Measurements from ENCODE around the gene ANKRA2. TPM values are rescaled to one million over a fixed set of nuclear protein-coding genes. Genes with fewer than 3 reads are reported as not detected.
"Not testable (repeated sequence)": the region's sequence is repeated elsewhere in the genome, so short reads cannot be mapped to it uniquely, and the experiment has no call there.

ANKRA2 gene
- total RNA-seq, 3 donors from 2014 or later = 5.5 to 9.8 (median 7.4) TPM

- Mint-ChIP-seq H3K4me3 (no peak overlapping the region), H3K27me3 (ENCODE audit: low read depth) (peaks cover 24% of the 10 kb centered on the region), H3K4me1 (ENCODE audit: low read depth) (no peaks in the 10 kb centered on the region), H3K9me3 (no peaks in the 10 kb centered on the region), H3K36me3 (ENCODE audit: insufficient read depth) (no peaks in the 10 kb centered on the region)
- DNase-seq (no peak), ATAC-seq (no peak)
These were observed 33.2 kb downstream of the ANKRA2 start for GRCh38 chr5:73532195-73532594.

GRCh38 chr5:73531356-73531755, 34.1 kb downstream of the ANKRA2 start:
- Mint-ChIP-seq H3K9me3 (no peaks in the 10 kb centered on the region), H3K4me3 (no peak overlapping the region), H3K27me3 (ENCODE audit: low read depth) (peaks cover 24% of the 10 kb centered on the region), H3K36me3 (ENCODE audit: insufficient read depth) (no peaks in the 10 kb centered on the region), H3K4me1 (ENCODE audit: low read depth) (no peaks in the 10 kb centered on the region)
- ATAC-seq (no peak), DNase-seq (no peak)

GRCh38 chr5:73529081-73529480, 36.4 kb downstream of the ANKRA2 start:
- no peak for ATAC-seq
- Mint-ChIP-seq H3K4me3 (no peak overlapping the region), H3K27me3 (ENCODE audit: low read depth) (peaks cover 24% of the 10 kb centered on the region), H3K4me1 (ENCODE audit: low read depth) (no peaks in the 10 kb centered on the region), H3K36me3 (ENCODE audit: insufficient read depth) (no peaks in the 10 kb centered on the region), H3K9me3 (no peaks in the 10 kb centered on the region)
- DNase-seq = no peak

GRCh38 chr5:73528248-73528647, 37.2 kb downstream of the ANKRA2 start:
- Mint-ChIP-seq H3K9me3 (no peaks in the 10 kb centered on the region), H3K27me3 (ENCODE audit: low read depth) (peaks cover 18% of the 10 kb centered on the region), H3K4me1 (ENCODE audit: low read depth) (no peaks in the 10 kb centered on the region), H3K4me3 (no peak overlapping the region), H3K36me3 (ENCODE audit: insufficient read depth) (no peaks in the 10 kb centered on the region)
- no peak for ATAC-seq
- no peak for DNase-seq

- H3K4me3 Mint-ChIP-seq = no peak overlapping the region
- no peaks in the 10 kb centered on the region for H3K4me1 Mint-ChIP-seq (ENCODE audit: low read depth)
- ATAC-seq = no peak
- peaks cover 11% of the 10 kb centered on the region for H3K27me3 Mint-ChIP-seq (ENCODE audit: low read depth)
- no peaks in the 10 kb centered on the region for H3K9me3 Mint-ChIP-seq
- no peaks in the 10 kb centered on the region for H3K36me3 Mint-ChIP-seq (ENCODE audit: insufficient read depth)
- DNase-seq = no peak
These were observed 39.7 kb downstream of the ANKRA2 start for GRCh38 chr5:73525606-73526203.

- DNase-seq (no peak), ATAC-seq (no peak)
- Mint-ChIP-seq H3K36me3 (ENCODE audit: insufficient read depth) (no peaks in the 10 kb centered on the region), H3K4me3 (no peak overlapping the region), H3K9me3 (no peaks in the 10 kb centered on the region), H3K4me1 (ENCODE audit: low read depth) (peaks cover 6% of the 10 kb centered on the region), H3K27me3 (ENCODE audit: low read depth) (peaks cover 7% of the 10 kb centered on the region)
These were observed 41.6 kb downstream of the ANKRA2 start for GRCh38 chr5:73523861-73524260.

- Mint-ChIP-seq H3K9me3 (no peaks in the 10 kb centered on the region), H3K4me3 (no peak overlapping the region), H3K36me3 (ENCODE audit: insufficient read depth) (no peaks in the 10 kb centered on the region), H3K27me3 (ENCODE audit: low read depth) (peaks cover 6% of the 10 kb centered on the region), H3K4me1 (ENCODE audit: low read depth) (peaks cover 6% of the 10 kb centered on the region)
- ATAC-seq (no peak), DNase-seq (no peak)
These were observed 42.5 kb downstream of the ANKRA2 start for GRCh38 chr5:73522989-73523388.

GRCh38 chr5:73519531-73520283, 45.7 kb downstream of the ANKRA2 start:
- Mint-ChIP-seq H3K36me3 (ENCODE audit: insufficient read depth) (no peaks in the 10 kb centered on the region), H3K4me3 (peak overlapping the region; percentile 2), H3K27me3 (ENCODE audit: low read depth) (no peaks in the 10 kb centered on the region), H3K4me1 (ENCODE audit: low read depth) (peaks cover 6% of the 10 kb centered on the region), H3K9me3 (no peaks in the 10 kb centered on the region)
- ATAC-seq (peak; percentile 98 to 99), DNase-seq (peak; percentile 52)

GRCh38 chr5:73515232-73515631, 50.2 kb downstream of the ANKRA2 start:
- DNase-seq (no peak), ATAC-seq (no peak)
- H3K4me3 Mint-ChIP-seq = no peak overlapping the region
- peaks cover 6% of the 10 kb centered on the region for H3K4me1 Mint-ChIP-seq (ENCODE audit: low read depth)
- H3K36me3 Mint-ChIP-seq (ENCODE audit: insufficient read depth) = no peaks in the 10 kb centered on the region
- no peaks in the 10 kb centered on the region for H3K27me3 Mint-ChIP-seq (ENCODE audit: low read depth)
- no peaks in the 10 kb centered on the region for H3K9me3 Mint-ChIP-seq

- Mint-ChIP-seq H3K27me3 (ENCODE audit: low read depth) (no peaks in the 10 kb centered on the region), H3K4me1 (ENCODE audit: low read depth) (peaks cover 2% of the 10 kb centered on the region), H3K36me3 (ENCODE audit: insufficient read depth) (peaks cover 2% of the 10 kb centered on the region), H3K9me3 (no peaks in the 10 kb centered on the region), H3K4me3 (no peak overlapping the region)
- ATAC-seq (no peak), DNase-seq (no peak)
These were observed 51.0 kb downstream of the ANKRA2 start for GRCh38 chr5:73514418-73514817.

- Mint-ChIP-seq H3K36me3 (ENCODE audit: insufficient read depth) (peaks cover 4% of the 10 kb centered on the region), H3K4me1 (ENCODE audit: low read depth) (no peaks in the 10 kb centered on the region), H3K4me3 (no peak overlapping the region), H3K9me3 (no peaks in the 10 kb centered on the region), H3K27me3 (ENCODE audit: low read depth) (no peaks in the 10 kb centered on the region)
- DNase-seq = no peak
- no peak for ATAC-seq
These were observed 51.4 kb downstream of the ANKRA2 start for GRCh38 chr5:73513996-73514395.

- H3K27me3 Mint-ChIP-seq (ENCODE audit: low read depth); H3K4me3 Mint-ChIP-seq; DNase-seq; H3K9me3 Mint-ChIP-seq; H3K4me1 Mint-ChIP-seq (ENCODE audit: low read depth): not testable (repeated sequence)
- peaks cover 29% of the 10 kb centered on the region for H3K36me3 Mint-ChIP-seq (ENCODE audit: insufficient read depth)
- ATAC-seq = peak in 1 of 2 donors; percentile 67
These were observed 56.9 kb downstream of the ANKRA2 start for GRCh38 chr5:73508521-73508920.

GRCh38 chr5:73507062-73507461, 58.4 kb downstream of the ANKRA2 start:
- Mint-ChIP-seq H3K4me3 (no peak overlapping the region), H3K9me3 (no peaks in the 10 kb centered on the region)
- no peak for DNase-seq

GRCh38 chr5:73506459-73506955, 58.9 kb downstream of the ANKRA2 start:
- peak; percentile 21 to 25 for ATAC-seq
- H3K9me3 Mint-ChIP-seq = no peaks in the 10 kb centered on the region
- no peak for DNase-seq
- peaks cover 40% of the 10 kb centered on the region for H3K36me3 Mint-ChIP-seq (ENCODE audit: insufficient read depth)
- H3K27me3 Mint-ChIP-seq (ENCODE audit: low read depth) = no peaks in the 10 kb centered on the region
- H3K4me3 Mint-ChIP-seq = no peak overlapping the region
- H3K4me1 Mint-ChIP-seq (ENCODE audit: low read depth) = peaks cover 10% of the 10 kb centered on the region

More at GRCh38 chr5:73507062-73507461, 58.4 kb downstream of the ANKRA2 start:
- H3K27me3 Mint-ChIP-seq (ENCODE audit: low read depth) = no peaks in the 10 kb centered on the region
- no peak for ATAC-seq
- peaks cover 9% of the 10 kb centered on the region for H3K4me1 Mint-ChIP-seq (ENCODE audit: low read depth)
- H3K36me3 Mint-ChIP-seq (ENCODE audit: insufficient read depth) = peaks cover 39% of the 10 kb centered on the region
